NB4 (cell line): Measurements from ENCODE around the gene PRCD.
"Not testable (repeated sequence)": the region's sequence is repeated elsewhere in the genome, so short reads cannot be mapped to it uniquely, and the experiment has no call there.

ENCODE experiments used
- DNase-seq: peaks from one replicate; pipeline ENCODE4 v3.0.0; 2010; ENCODE audit warnings: low read depth
- H3K4me3 ChIP-seq: one replicate; pipeline ENCODE4 v1.5.1; 2011; ENCODE audit warnings: mild to moderate bottlenecking, low read depth, low read length, moderate library complexity
- CTCF ChIP-seq: IDR thresholded peaks from one replicate; pipeline ENCODE4 v1.5.1; 2012; ENCODE audit warnings: low read depth, low read length
- MAX ChIP-seq: IDR thresholded peaks from 2 replicates; pipeline ENCODE4 v1.6.1; 2011; ENCODE audit warnings: low read depth, low read length
- MYC ChIP-seq: IDR thresholded peaks from 2 replicates; pipeline ENCODE4 v1.6.1; 2011; ENCODE audit warnings: low read depth, low read length
- POLR2A ChIP-seq: IDR thresholded peaks from 2 replicates; pipeline ENCODE4 v1.6.1; 2011; ENCODE audit warnings: mild to moderate bottlenecking; ENCODE audit not compliant: insufficient read length; ENCODE audit errors: extremely low read depth

The PRCD gene

GRCh38 chr17:76521262-76521661 is 18.6 kb upstream of the PRCD start:
- no peak for TF ChIP-seq MYC
- TF ChIP-seq POLR2A: no peak
- TF ChIP-seq MAX: no peak
- TF ChIP-seq CTCF: no peak
- DNase-seq: no peak
- H3K4me3 ChIP-seq: no peak overlapping the region

DNA sequence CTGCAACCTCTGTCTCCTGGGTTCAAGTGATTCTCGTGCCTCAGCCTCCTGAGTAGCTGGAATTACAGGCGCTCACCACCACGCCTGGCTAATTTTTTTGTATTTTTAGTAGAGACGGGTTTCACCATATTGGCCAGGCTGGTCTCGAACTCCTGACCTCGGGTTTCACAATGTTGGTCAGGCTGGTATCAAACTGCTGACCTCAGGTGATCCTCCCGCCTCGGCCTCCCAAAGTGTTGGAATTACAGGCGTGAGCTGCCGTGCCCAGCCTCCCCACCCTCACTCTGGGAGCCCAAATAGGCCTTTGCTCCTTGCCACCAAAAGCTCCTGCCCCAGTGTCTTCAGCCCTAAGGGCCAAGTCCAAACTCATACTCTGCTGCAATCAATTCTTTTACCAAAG is 18.2 kb upstream of the PRCD start:
- DNase-seq, H3K4me3 ChIP-seq: not testable (repeated sequence)

- peak; percentile 77 for DNase-seq
- TF ChIP-seq CTCF: peak; percentile 94
- TF ChIP-seq MAX: no peak
- peak; percentile 46; the same call in 1 of the 2 replicates for TF ChIP-seq MYC
- no peak overlapping the region for H3K4me3 ChIP-seq
Measured at GRCh38 chr17:76523084-76524037, 16.5 kb upstream of the PRCD start.

GRCh38 chr17:76524598-76525512 is 15.0 kb upstream of the PRCD start:
- H3K4me3 ChIP-seq: no peak overlapping the region
- TF ChIP-seq CTCF: no peak
- no peak for TF ChIP-seq MYC
- no peak for TF ChIP-seq MAX
- no peak for TF ChIP-seq POLR2A

DNA sequence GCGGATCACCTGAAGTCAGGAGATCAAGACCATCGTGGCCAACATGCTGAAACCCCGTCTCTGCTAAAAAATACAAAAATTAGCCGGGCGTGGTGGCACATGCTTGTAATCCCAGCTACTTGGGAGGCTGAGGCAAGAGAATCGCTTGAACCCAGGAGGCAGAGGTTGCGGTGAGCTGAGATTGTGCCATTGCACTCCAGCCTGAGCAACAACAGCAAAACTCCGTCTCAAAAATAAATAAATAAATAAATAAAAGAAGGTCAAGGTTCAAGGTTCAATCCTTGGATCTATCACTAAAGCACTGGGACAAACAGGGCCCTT is 14.4 kb upstream of the PRCD start:
- H3K4me3 ChIP-seq, DNase-seq: not testable (repeated sequence)

More at GRCh38 chr17:76524598-76525512, 15.0 kb upstream of the PRCD start:
- peak; percentile 66 for DNase-seq

DNA sequence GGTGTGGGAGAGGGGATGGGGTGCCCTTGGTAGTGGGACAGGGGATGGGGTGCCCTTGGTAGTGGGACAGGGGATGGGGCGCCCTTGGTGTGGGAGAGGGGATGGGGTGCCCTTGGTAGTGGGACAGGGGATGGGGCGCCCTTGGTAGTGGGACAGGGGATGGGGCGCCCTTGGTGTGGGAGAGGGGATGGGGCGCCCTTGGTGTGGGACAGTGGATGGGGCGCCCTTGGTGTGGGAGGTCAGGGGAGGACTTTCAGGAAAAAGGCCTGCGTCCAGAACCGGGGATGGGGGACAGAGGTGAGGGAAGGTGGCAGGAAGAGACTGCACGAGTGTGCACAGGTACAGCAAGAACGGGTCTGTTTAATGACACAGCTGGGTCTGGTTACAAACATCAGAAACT is 12.8 kb upstream of the PRCD start:
- H3K4me3 ChIP-seq, DNase-seq: not testable (repeated sequence)

- DNase-seq: no peak
- no peak for TF ChIP-seq CTCF
- no peak for TF ChIP-seq MAX
- no peak for TF ChIP-seq POLR2A
- TF ChIP-seq MYC: no peak
- H3K4me3 ChIP-seq: no peak overlapping the region
Measured at GRCh38 chr17:76527430-76528111, 12.3 kb upstream of the PRCD start.
